NCI-H524 (cell line): ENCODE results near the gene SNN.

ENCODE experiments used
- DNase-seq, 2 experiments: peaks; one replicate each; lab custom pipeline; 2025; lab: John Stamatoyannopoulos, UW

The SNN gene

DNA sequence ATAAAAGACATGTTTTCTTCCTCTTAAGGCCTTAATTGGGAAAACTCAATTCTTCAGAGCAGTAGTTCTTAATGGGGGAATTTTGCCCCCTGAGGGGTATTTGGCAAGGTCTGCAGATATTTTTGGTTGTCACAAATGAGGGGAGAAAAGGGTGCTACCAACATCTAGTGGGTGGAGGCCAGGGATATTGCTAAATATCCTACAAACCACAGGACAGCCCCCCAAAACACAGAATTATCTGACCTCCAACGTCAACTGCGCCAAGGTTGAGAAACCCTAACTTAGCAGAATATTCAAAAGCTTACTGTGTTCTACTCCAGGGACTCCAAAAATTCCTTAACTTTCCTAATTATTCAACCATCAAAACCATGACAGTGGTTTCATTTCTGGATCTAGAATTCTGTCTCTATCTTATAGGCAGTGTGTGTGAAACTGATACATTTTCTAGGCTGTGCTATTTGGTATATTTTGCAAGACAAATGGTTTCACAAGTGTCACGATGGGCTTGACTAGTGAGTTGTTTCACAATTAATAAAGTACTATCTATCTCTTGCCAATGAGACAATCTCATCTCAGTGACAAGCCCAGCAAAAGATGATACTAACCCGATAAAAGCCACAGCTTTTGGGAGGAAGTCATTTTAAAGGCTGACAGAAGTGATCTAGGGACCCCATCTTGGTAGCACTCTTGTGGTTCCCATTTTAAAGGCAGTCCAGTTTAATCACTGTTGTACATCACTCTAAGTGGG lies 59.7 kb downstream of the SNN start:
- no peak for DNase-seq
